ENCODE results near the gene THRB.

The THRB gene

GRCh38 chr3:24168977-24169376 is 325.7 kb downstream of the THRB start:
- no peak for DNase-seq

GRCh38 chr3:24167429-24167828 is 327.2 kb downstream of the THRB start:
- no peak for DNase-seq

- DNase-seq: no peak
Observed at GRCh38 chr3:24166515-24166914, 328.1 kb downstream of the THRB start.

- DNase-seq: no peak
Observed at GRCh38 chr3:24165603-24165982, 329.1 kb downstream of the THRB start.

GRCh38 chr3:24164967-24165602 is 329.6 kb downstream of the THRB start:
- no peak for DNase-seq

- DNase-seq: no peak
Observed at GRCh38 chr3:24162929-24163328, 331.7 kb downstream of the THRB start.

GRCh38 chr3:24161841-24162240 is 332.8 kb downstream of the THRB start:
- no peak for DNase-seq

GRCh38 chr3:24160424-24161095 is 334.1 kb downstream of the THRB start:
- no peak for DNase-seq

GRCh38 chr3:24158761-24159454 is 335.7 kb downstream of the THRB start:
- DNase-seq: no peak

- no peak for DNase-seq
Observed at GRCh38 chr3:24157106-24157505, 337.5 kb downstream of the THRB start.

- DNase-seq: no peak
Observed at GRCh38 chr3:24156466-24156865, 338.2 kb downstream of the THRB start.

- DNase-seq: no peak
Observed at GRCh38 chr3:24155276-24155675, 339.4 kb downstream of the THRB start.

- no peak for DNase-seq
Observed at GRCh38 chr3:24154781-24155180, 339.9 kb downstream of the THRB start.

GRCh38 chr3:24154013-24154695 is 340.5 kb downstream of the THRB start:
- peak; percentile 7 to 61 (median 30) for DNase-seq

GRCh38 chr3:24151594-24151993 is 343.1 kb downstream of the THRB start:
- DNase-seq: no peak

- DNase-seq: no peak
Observed at GRCh38 chr3:24149032-24149431, 345.6 kb downstream of the THRB start.

- DNase-seq: no peak
Observed at GRCh38 chr3:24145981-24146822, 348.4 kb downstream of the THRB start.

- no peak for DNase-seq
Observed at GRCh38 chr3:24145481-24145880, 349.2 kb downstream of the THRB start.

- no peak for DNase-seq
Observed at GRCh38 chr3:24142127-24142526, 352.5 kb downstream of the THRB start.

- DNase-seq: no peak
Observed at GRCh38 chr3:24141548-24141947, 353.1 kb downstream of the THRB start.

- DNase-seq: no peak
Observed at GRCh38 chr3:24139463-24140412, 354.9 kb downstream of the THRB start.

Data from suppressor macrophage (primary cell).